ENCODE measurements around the gene AMOTL2.

AMOTL2 gene

DNA sequence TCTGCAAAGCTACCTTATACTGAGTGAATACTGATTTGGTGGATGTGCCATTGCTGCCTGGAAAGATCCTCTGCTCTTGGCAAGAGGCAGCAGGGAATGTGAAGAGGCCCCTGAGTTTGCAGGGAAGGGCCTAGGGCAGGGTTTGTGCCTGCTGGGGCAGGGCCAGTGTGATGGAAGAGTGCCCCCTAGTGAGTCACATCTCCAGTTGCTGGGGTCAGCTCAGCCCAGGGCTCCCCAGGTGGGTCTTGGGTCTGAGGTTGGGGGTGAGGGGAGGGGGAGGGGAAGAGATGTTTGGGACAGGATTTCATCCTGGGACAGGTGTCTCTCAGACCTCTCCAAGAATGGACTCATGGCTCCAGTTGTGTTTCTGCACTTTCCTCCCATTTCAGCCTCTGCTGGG is 4.1 kb upstream of the AMOTL2 start:
- no peak for DNase-seq

DNA sequence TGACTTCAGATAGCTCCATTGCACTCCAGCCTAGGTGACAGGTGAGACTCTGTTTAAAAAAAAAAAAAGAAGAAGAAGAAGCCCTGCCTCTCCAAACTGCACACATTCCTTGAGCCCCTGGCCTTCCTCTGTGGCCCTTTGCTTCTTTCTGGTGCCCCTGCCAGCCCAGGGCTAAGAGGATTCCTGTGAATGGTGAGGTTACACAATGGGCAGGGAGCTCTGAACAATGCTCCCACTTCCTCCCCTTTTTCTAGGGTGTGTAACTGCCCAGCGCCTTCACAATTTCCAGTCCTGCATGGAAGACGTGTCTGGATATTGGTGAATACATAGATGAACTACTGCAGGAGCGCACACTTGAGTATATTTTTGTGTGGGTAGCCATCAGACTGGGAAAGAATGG is 3.6 kb upstream of the AMOTL2 start:
- no peak for DNase-seq

DNA sequence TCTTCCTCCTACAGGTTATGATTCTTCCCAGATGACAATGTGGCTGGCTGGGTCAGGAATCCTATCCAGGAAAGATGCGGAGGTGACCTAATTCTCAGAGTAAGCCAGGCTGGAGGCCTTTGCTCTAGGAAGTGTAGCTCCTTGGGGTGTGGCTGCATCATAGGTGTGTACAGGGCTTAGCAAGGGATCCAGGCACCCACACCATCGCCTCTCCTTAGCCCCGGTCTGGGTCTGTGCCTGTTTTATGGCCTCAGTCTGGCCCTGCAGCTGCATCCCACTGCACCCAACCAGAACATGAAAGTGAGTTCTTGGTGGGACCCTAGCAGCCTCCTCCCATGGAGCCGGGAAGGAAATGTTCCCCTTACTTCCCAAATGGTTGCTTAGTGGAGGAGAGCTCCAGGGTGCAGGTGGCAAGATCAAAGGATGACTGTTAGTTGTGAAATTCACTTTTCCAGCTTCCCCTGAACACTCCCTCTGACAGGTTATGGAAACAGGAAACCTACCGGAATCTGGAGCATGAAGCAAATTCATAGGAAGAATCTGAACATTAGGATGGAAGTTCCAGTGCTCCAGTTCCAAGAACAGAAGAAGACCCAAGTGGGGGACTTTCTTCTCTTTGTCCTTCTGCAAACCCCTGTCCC is 2.7 kb upstream of the AMOTL2 start:
- DNase-seq = no peak

DNA sequence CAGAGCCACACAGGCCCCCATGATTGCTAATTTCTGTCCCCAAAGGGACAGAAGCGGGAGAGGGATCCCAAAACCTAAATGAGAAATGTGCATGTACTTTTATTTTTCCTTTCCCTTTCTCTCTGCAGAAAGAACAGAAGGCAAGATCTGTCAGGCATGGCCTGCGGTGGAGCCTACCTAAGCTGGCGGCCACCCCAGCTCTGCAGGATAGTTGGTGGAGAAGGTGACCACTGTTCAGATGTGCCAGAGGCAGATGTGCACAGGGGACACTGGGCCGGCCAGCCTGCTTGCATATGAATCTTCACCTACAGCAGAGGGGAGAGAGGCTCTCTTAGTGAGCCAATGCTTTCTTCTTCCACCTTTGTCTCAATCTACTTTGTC is 2.1 kb upstream of the AMOTL2 start:
- no peak for DNase-seq

DNA sequence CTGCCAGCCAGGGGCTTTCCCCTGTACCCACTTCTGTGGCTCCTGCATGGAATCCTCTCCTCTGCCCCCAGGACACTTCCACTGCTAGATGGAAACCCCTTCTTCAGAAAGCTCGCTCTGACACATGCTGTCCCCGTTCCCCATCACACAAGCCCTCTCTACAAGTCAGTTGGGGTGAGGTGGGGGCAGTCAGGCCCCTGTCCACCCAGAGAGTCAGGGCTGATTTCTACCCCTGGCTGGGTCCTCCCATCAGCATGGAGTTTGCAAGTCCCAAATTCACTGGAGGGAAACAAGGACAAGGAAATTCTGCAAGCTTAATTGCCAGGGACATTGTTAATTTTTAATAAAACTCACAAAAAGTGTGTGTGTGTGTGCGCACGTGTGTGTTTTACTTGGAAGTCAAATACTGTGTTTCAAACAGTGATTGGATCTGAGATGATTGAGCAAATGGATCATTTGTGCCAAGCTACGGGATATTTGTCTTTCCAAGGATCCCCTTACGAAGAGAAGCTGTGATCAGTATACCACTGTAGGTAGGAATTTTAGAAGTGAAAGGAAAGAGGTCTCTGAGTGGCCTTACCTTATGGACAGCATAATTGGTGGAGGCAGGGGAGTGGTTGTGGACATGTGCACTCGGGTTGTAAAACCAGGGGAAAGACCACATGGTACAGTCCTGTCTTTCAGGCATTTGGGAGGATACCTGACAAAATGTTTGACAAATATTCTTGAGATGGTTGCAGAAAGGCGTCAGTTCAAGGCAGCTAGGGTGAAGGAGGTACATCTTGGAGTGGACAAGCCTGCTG is 1.5 kb upstream of the AMOTL2 start:
- no peak for DNase-seq

DNA sequence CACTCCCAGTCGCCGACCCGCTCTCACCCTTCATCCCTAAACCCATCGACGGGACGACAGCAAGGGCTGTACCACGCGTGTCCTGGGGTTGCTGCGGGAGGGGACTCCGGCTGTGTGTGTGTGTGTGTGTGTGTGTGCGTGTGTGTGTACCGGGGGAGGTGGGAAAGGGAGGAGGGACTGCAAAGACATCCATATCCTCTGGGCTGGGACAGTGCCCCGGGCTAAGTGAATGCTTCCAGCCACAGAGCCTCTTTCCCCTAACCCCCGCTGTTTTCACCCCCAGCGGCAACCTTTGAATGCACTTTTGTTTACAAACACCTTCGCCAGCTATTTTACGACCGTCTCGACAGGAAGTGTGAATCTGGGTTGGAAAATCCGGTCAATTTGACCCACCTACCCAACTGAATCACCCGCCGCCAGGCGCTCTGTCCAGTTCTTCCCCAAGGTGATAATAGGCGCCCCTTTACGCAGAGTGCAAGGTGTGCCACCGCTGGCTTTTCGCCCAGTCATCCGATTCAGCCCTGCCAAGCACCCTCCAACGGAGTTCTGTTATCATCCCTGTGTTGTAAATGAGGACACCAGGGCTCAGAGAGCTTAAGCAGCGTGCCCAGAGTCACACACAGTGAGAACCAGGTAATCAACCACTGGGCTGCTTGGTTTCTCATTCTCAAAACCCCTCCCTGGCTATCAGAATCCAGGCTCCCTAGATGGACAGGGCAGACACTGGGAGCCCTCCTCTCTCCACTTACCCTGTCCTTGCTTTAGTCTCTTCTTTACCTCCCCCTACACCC is 739 bp upstream of the AMOTL2 start:
- DNase-seq = no peak

DNA sequence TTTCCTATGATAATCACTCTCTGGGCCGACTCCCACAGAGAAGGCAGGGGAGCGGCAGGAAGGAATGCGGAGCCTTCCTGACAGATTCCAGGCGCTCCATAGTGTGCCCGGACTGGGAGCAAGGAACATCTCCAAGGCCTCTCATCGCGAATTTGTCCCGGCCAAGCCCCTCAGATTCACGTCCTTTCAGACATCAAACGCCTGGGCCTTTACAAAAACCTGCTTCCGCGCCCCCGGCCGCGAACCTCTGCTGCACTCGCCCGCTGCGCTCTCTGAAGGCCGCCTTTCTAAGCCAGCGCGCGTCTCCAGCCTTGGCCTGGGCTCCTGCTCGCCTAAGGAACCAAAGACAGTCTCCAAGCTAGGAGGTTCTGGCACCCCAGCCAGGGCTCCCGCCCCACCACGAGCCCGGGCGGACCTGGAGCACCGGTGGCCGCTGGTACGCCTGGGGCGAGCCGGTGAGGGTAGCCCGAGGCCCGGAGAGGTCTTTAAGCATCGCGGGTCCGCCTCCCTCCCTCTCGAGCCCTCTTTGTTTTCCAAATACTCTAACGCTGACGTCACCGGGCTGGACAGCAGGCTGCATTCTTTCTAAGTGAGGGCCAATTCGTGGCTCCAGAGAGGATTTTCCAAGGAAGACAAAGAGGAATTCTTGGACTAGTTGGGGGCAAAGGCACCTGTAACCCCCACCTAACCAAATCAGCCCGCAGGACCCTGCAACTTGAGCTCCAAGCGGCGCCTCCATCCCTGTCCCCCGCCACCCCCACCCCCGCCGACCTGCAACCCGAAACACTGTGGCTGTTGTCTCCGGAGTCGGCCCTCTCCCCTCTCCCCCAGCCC is 759 bp downstream of the AMOTL2 start:
- no peak for DNase-seq

DNA sequence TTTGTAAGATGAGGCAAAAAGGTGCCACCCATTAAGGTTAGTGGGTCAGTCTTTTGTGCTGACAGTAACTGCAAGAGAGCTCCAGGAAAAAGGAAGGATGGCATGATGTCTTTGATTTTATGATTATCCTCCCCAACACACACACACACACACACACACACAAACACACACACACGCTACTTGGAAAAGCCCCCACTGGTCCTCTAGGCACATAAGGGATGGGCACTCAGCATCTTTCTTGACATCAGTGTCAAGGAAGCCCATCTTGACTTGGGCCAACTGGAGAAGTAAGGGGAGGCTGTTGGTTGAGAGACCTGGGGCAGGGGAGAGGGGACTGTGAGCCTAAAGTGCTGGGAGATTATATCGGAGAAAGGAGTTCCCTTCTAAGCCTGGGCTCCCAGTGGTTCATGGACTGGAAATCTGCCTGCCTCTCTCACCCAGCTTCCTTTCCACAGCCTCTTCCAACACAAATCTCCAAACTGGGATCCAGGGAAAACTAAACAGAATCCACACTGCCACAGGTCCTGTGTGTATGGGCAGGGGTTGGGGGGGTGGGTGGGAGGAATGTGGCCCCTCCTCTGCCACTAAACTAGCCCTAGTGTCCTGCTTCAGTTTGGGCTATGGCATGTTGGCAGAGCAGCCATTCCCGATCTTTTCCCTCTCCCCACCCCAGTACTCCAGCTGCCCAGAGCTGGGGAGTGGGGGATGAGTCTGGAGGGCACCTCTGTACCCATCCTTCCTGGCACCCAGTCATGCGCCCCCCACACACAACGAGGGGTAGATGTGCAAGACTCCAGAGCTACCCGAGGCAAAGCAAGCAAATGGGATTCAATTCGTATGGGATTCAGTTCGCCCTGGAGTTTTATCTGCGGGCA is 1.6 kb downstream of the AMOTL2 start:
- DNase-seq = no peak

DNA sequence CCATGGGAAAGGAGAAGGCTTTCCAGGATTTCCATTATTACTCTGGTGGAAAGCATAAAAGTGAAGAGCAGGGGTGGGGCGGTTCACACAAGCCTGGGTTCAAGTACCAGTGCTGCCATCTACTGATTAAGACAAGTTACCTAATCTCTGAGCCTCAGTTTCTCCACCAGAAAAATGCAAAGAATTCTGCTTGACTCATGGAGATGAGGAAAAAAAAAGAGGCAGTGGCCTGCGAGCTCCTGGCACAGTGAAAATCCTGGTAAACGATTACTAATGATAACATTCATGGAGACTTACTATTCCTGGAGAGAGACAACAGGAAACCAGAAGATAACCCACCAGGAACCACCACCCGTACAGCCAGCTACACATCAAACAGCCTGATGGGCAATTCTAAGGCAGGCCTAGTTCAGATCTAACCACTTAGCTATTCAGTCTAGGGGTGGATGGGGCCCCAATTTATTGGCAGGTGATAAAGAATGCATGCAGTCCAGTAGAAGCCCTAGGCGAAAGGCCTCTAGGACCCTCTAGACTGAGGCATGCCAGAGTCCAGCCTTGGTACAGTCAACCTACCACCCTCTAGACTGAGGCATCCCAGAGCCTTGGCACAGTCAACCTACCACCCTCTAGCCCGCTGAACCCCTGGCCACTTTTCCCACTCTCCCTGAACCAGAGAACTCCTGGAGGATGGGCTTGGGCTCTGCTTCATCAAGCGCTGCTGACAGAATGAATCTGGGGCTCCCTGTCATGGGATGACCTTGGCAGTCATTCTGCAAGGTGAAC is 2.5 kb downstream of the AMOTL2 start:
- DNase-seq = no peak

DNA sequence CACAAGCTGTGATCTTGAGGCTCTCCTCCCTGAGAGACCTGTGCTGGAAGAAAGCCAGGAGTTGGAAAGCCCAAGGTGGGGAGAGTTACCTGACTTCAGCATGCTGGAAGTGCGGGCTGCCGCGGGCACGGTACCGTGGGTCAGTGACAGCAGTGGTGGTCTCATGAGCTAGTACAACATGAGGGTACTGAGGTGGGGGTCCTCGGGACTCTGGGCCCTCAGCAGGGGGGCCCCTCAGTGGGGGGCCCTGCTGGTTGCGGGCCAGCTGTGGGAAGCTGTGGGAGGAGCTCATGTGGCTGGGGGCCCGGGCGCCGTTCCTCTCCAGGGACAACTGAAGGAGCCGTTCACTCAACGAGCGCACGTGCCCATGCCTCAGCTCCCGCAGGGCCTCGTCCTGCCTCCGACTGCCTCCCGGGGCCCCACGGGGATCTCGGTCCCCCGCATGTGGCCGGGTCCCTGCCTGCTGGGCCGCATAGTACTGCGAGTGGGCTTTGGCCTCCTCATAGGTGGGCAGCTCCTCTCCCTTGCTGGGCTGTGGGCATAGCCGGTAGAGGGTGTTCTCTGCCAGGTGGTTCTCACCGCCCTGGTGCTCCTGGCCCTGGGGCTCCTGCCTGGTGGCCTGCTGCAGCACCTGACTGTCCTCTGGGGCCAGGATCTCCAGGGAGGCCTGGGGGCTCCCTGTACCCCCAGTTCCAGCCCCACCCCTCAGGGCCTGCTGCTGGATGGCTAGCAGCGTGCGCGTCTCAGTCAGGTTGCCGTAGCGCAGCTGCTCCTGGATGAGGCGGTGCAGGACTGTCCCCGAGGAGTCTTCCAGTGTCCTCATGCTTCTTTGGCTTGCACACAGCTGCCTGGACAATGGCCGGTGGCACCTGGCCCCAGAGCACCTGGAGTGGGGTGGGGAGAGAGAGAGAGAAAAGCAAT is 3.4 kb downstream of the AMOTL2 start:
- no peak for DNase-seq

DNA sequence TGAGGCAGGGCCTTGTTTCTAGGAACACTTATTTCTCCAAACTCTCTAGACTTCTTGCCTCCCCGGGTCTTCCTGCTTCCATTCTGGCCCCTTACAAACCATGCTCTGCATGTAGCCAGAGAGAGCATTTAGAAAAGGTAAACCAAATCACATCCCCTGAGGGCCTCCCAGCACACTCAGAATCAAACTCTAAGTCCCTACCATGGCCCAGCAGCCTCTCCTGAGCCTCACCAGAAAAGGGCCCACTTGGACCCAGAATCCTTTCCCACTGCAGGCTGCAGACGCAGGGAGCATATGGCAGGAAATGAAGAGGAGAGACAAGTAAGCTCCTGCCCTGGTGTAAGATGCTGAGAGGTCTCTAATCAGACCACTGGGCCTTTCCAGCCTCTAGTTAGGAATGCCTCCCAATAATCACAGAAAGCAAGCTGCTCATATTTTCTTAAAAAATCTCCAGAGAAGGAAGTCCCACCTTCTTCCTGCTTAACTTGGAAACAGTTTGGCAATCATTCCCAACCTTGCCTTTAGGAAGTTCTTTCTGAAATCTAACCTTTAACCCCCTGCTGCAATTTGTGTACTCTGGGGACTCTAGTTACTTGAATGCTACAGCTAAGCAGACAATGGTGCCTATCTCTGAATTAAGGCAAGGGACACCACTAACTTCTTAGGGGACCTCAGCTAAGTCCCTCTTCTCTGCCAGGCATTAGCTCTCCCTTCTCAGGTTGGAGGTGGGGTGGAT is 4.2 kb downstream of the AMOTL2 start:
- DNase-seq = no peak

DNA sequence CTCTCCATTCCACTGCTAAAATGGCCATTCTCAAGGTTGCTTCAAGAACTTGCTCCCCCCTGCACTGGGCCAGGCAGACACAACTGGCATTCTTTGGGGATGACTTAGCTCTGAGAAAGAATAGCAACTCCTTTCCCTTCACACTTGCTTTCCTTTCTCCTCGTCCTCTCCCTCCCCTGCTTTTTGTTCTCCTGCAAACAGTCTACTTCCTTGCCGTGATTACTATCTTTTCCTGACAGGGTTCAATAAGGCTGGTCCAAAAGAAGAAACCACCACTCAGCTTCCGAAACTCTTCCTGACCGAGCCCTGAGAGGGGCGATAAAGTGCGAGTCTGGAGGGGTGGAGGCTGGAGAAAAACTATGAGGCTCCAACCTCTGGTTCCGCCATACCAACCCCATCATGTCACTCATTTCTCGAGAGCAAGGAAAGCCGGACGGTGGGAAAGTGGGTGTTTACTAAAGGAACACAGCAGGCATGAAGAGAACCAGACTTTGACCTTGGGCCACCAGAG is 5.0 kb downstream of the AMOTL2 start:
- DNase-seq = no peak

DNA sequence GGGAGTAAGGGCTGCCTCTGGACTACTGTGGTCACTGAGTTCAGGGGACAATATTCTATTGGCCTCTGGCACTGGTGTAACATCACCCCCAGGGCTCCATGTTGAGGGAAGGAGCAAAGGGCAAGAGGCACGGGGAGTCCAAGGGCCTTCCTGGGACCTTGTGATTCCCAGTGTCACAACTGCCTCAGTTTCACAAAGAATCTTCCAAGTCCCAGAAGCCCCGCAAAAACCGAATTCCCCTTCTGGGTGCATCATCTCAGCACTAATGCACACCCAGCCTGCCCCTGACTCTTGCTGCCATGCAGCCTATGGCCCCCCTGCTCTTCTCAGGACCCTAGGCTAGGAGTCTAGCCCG is 5.5 kb downstream of the AMOTL2 start:
- DNase-seq = no peak

DNA sequence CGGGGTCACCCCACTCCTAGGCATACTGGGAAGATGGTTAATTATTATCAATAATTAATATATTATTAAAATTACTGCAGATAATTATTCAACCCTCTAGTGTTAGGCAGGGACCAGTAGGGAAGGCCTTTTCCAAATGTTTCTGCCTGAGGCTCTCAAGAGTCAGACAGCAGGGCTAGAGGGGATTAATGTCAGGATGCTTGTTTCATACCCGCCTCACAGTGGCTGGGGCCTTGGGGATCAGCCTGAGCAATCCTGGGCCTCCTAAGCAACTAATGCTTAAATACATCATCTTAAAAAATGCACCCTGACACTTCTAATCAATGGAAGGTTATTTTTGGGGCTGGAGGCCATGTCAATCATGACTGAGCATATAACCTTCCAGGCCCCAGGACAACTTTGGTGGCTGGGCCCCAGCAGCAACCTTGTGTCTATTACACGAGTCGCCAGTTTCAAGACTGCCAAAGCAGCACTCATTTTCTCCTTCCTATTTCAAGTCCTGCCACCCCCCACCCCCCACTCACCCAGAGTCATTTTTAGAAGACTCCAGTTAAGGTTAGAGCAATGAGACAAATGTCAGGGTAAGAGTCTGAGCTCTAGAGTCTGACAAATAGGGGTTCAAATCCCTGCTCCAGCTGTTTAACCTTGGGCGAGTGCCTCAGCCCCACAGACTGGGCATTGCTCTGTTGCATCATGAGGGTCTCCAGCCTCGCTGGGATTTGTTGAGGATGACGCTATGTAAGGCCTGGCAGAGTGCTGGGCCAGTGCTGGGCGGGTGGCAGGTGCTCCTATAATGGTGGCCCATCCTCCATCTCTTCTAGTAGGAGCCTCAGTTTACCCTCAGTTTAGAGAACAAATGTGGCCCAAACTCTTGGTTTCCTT is 6.1 kb downstream of the AMOTL2 start:
- DNase-seq = no peak

DNA sequence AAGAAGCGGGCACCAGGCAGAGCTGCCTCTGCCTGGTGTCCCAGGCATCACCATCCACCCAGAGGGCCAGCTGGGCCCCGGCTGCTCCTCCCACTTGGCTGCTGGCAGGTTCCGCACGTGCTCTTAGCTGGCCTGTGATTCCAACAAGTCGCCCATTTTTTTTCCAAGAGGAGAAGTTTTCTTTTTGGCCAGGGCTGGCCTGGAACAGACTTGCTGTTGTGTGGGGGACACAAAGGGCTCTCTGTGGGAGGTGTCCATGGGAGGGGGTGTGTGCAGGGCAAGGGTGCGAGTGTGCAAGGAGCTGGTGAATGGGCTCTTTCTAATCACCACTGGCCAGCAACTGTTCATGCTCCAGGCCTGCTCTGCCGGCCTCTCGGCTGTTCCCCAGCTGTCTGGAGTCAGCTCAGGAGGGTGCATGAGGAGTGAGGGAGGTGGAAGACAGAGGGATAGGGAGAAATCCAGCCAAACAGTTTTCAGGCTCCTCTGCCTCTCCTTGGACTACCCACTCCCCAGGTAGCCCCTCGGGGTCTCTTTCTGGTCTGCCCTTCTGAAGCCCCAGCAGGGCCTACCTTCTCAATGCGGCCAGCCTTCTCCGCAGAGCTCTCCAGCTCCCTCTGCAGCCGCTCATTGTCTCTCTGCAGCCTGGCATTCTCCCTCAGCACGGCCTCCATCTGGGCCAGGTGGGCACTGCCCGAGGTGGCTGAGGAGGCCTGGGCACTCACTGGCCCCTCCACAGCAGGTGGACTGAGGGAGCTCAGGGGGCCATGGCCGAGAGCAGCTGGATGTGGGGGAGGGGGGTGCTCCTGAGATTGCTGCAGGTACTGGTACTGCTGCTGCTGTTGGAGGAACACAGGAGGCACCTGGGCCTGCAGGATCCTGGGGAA is 7.1 kb downstream of the AMOTL2 start:
- no peak for DNase-seq

DNA sequence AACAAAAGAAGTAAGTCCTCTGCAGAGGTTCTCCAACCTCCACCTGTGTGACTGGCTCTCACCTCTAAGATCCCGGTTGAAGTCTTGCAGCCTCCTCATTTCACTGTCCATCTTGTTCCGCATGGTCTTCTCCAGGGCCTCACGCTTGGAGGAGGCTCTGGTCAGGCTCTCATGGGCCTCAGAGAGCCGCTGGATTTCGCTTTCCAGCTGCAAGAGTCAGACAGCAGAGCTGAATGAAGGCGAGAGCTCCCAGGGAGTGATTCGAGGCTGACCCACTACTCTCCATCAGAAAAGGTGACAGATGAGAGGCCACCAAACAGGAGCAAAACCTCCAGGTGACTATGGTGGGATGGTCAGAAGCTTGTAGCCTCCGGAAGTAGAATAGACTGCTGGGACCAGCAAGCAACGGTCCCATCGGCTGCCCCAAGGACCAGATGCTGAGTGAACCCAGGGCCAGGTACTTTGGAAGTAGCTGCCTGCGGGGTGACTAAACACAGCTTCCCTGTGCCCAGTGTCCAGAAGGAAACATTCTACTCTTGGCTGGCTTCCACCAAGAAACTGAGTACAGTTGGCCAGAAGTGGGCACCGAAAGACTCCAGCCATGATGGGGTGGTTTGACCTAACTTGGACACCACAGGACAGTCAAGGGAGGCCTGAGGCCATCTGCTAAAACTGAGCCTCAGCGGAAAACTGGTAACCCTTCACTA is 7.9 kb downstream of the AMOTL2 start:
- no peak for DNase-seq
